ENCODE data around the gene U2AF2.
A peak's percentile ranks its signal among the peaks of the same experiment; 100 is the strongest.

The U2AF2 gene

GRCh38 chr19:55644842-55645511 is 9.9 kb upstream of the U2AF2 start:
- H3K9me3 Mint-ChIP-seq: no peaks in the 10 kb centered on the region
- DNase-seq (ENCODE audit: low spot score in 2 of 2) (no peak), ATAC-seq (no peak)
- peak overlapping the region; percentile 92 for H3K4me3 Mint-ChIP-seq
- H3K27ac Mint-ChIP-seq: peak overlapping the region; percentile 98
- peaks cover 75% of the 10 kb centered on the region for H3K36me3 Mint-ChIP-seq
- peaks cover 60% of the 10 kb centered on the region for H3K4me1 Mint-ChIP-seq

GRCh38 chr19:55645512-55645881 is 9.3 kb upstream of the U2AF2 start:
- ATAC-seq (no peak), DNase-seq (ENCODE audit: low spot score in 2 of 2) (no peak)
- Mint-ChIP-seq H3K27ac (peak overlapping the region; percentile 37), H3K4me1 (peaks cover 60% of the 10 kb centered on the region), H3K4me3 (peak overlapping the region; percentile 92), H3K36me3 (peaks cover 71% of the 10 kb centered on the region), H3K9me3 (no peaks in the 10 kb centered on the region)

GRCh38 chr19:55646889-55647731 is 7.7 kb upstream of the U2AF2 start:
- Mint-ChIP-seq H3K27ac (no peak overlapping the region), H3K4me3 (peak overlapping the region; percentile 75), H3K36me3 (peaks cover 64% of the 10 kb centered on the region), H3K9me3 (no peaks in the 10 kb centered on the region), H3K4me1 (peaks cover 54% of the 10 kb centered on the region)
- ATAC-seq (no peak), DNase-seq (ENCODE audit: low spot score in 2 of 2) (no peak)

- H3K36me3 Mint-ChIP-seq: peaks cover 58% of the 10 kb centered on the region
- peak in 1 of 2 donors; percentile 67 for DNase-seq (ENCODE audit: low spot score in 2 of 2)
- no peaks in the 10 kb centered on the region for H3K9me3 Mint-ChIP-seq
- peaks cover 48% of the 10 kb centered on the region for H3K4me1 Mint-ChIP-seq
- H3K4me3 Mint-ChIP-seq: peak within 1 kb of the TSS; percentile 75
- H3K27ac Mint-ChIP-seq: peak within 1 kb of the TSS; percentile 88
- peak; percentile 22 for ATAC-seq
These were observed 6.9 kb upstream of the U2AF2 start, which contains the start of gene CCDC106 for GRCh38 chr19:55647732-55648584. Gene CCDC106, plus strand, starts transcription at chr19:55648212. Its CDS starts 835 bp downstream, at chr19:55649047.

- no peaks in the 10 kb centered on the region for H3K9me3 Mint-ChIP-seq
- peaks cover 57% of the 10 kb centered on the region for H3K36me3 Mint-ChIP-seq
- H3K27ac Mint-ChIP-seq: peak overlapping the region; percentile 88
- peak overlapping the region; percentile 75 for H3K4me3 Mint-ChIP-seq
- DNase-seq (ENCODE audit: low spot score in 2 of 2): no peak
- peaks cover 41% of the 10 kb centered on the region for H3K4me1 Mint-ChIP-seq
- ATAC-seq: no peak
These were observed 6.1 kb upstream of the U2AF2 start for GRCh38 chr19:55648585-55649267.

- Mint-ChIP-seq H3K36me3 (peaks cover 57% of the 10 kb centered on the region), H3K4me3 (peak overlapping the region; percentile 75), H3K4me1 (peaks cover 40% of the 10 kb centered on the region), H3K27ac (peak overlapping the region; percentile 88), H3K9me3 (no peaks in the 10 kb centered on the region)
- no peak for DNase-seq (ENCODE audit: low spot score in 2 of 2)
- no peak for ATAC-seq
These were observed 5.3 kb upstream of the U2AF2 start for GRCh38 chr19:55649268-55650125.

GRCh38 chr19:55650126-55650557 is 4.7 kb upstream of the U2AF2 start:
- Mint-ChIP-seq H3K36me3 (peaks cover 57% of the 10 kb centered on the region), H3K4me3 (peak overlapping the region; percentile 75), H3K27ac (peak overlapping the region; percentile 88), H3K4me1 (peaks cover 40% of the 10 kb centered on the region), H3K9me3 (no peaks in the 10 kb centered on the region)
- DNase-seq (ENCODE audit: low spot score in 2 of 2) (no peak), ATAC-seq (no peak)

- H3K4me1 Mint-ChIP-seq: peaks cover 42% of the 10 kb centered on the region
- H3K27ac Mint-ChIP-seq: peak overlapping the region; percentile 88
- H3K9me3 Mint-ChIP-seq: no peaks in the 10 kb centered on the region
- ATAC-seq (no peak), DNase-seq (ENCODE audit: low spot score in 2 of 2) (no peak)
- peak overlapping the region; percentile 75 for H3K4me3 Mint-ChIP-seq
- H3K36me3 Mint-ChIP-seq: peaks cover 57% of the 10 kb centered on the region
These were observed 4.1 kb upstream of the U2AF2 start for GRCh38 chr19:55650602-55651230.

- Mint-ChIP-seq H3K36me3 (peaks cover 57% of the 10 kb centered on the region), H3K9me3 (no peaks in the 10 kb centered on the region), H3K4me1 (peaks cover 47% of the 10 kb centered on the region), H3K27ac (no peak overlapping the region), H3K4me3 (peak overlapping the region; percentile 75)
- ATAC-seq: no peak
- DNase-seq (ENCODE audit: low spot score in 2 of 2): no peak
These were observed 3.6 kb upstream of the U2AF2 start for GRCh38 chr19:55651236-55651635.

- ATAC-seq (no peak), DNase-seq (ENCODE audit: low spot score in 2 of 2) (no peak)
- Mint-ChIP-seq H3K9me3 (no peaks in the 10 kb centered on the region), H3K36me3 (peaks cover 57% of the 10 kb centered on the region), H3K27ac (no peak overlapping the region), H3K4me1 (peaks cover 52% of the 10 kb centered on the region), H3K4me3 (peak overlapping the region; percentile 90)
These were observed 2.3 kb upstream of the U2AF2 start for GRCh38 chr19:55652311-55653128.

GRCh38 chr19:55653651-55654322 is 1.0 kb upstream of the U2AF2 start:
- Mint-ChIP-seq H3K27ac (peak overlapping the region; percentile 100), H3K36me3 (peaks cover 61% of the 10 kb centered on the region), H3K4me1 (peaks cover 54% of the 10 kb centered on the region), H3K9me3 (no peaks in the 10 kb centered on the region), H3K4me3 (peak overlapping the region; percentile 90)
- ATAC-seq (peak; percentile 62), DNase-seq (ENCODE audit: low spot score in 2 of 2) (peak; percentile 97 to 100)

GRCh38 chr19:55654323-55654867 is 440 bp upstream of the U2AF2 start:
- DNase-seq (ENCODE audit: low spot score in 2 of 2) (peak; percentile 98 to 100), ATAC-seq (peak; percentile 81)
- no peaks in the 10 kb centered on the region for H3K9me3 Mint-ChIP-seq
- peak overlapping the region; percentile 90 for H3K4me3 Mint-ChIP-seq
- H3K27ac Mint-ChIP-seq: peak overlapping the region; percentile 100
- H3K36me3 Mint-ChIP-seq: peaks cover 66% of the 10 kb centered on the region
- H3K4me1 Mint-ChIP-seq: peaks cover 55% of the 10 kb centered on the region
